Measurements from ENCODE around the gene ZNF561. TPM values are rescaled to one million over a fixed set of nuclear protein-coding genes. Genes with fewer than 3 reads are reported as not detected.

Gene ZNF561
- total and polyA plus RNA-seq, 2 donors (not counting 3 experiments of a cell fraction or from before 2014, with no cell fraction given): 22.8 to 44.9 TPM

DNA sequence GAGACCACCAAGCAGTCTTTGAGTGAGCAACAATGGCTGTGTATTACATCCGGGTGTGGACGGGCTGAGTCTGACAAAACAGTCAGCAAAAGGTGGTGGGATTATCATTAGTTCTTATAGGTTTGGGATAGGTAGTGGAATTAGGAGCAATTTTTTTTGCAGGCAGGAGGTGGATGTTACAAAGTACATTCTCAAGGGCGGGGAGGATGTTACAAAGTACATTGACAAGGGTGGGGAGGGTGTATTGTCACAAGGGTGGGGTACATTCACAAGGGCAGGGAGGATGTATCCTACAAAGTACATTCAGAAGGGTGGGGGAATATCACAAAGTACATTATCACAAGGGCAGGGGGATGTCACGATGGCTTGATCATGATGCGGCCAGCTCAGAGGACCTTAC, 15.0 kb upstream of the ZNF561 start:
- FAIRE-seq: no peak

More for the DNA sequence above, 15.0 kb upstream of the ZNF561 start:
- H3K79me2 ChIP-seq (ENCODE audit: control insufficient read depth, insufficient read depth, low read length): no peaks in the 10 kb centered on the region
- no peaks in the 10 kb centered on the region for H3K9me3 ChIP-seq (replicated peaks; ENCODE audit: control insufficient read depth, insufficient read depth, low read length)
- no peaks in the 10 kb centered on the region for H3K9me1 ChIP-seq (replicated peaks; ENCODE audit: control insufficient read depth, extremely low read depth, insufficient read depth, low read length)
- no TSS peak for BruUV-seq (replicated peaks)
- CTCF ChIA-PET: no interaction called here
- dilution Hi-C loops (cut with MboI; ENCODE audit: extremely low pct_ligation_motif_present, low sequenced_read_pairs): no loop called here
- no peaks in the 10 kb centered on the region for H3K4me1 ChIP-seq (ENCODE audit: control insufficient read depth, extremely low read depth, insufficient read depth, low read length)
- TF ChIP-seq GATA2 (IDR thresholded peaks at IDR 0.05; ENCODE audit: insufficient read depth, insufficient read length, low read depth, low read length) (no peak), POLR2AphosphoS5 (IDR thresholded peaks at IDR 0.05; ENCODE audit: insufficient read depth, low read depth, low read length) (no peak), CTCF (IDR thresholded peaks at IDR 0.05; ENCODE audit: extremely low read depth in 1 of 2, insufficient read depth in 1 of 2, low read depth in 1 of 2, low read length in 2 of 2) (no peak), POLR2A (IDR thresholded peaks at IDR 0.05; ENCODE audit: low read depth, low read length) (no peak), FOS (IDR thresholded peaks at IDR 0.05; ENCODE audit: borderline replicate concordance, insufficient read depth, low read length) (no peak), MYC (IDR thresholded peaks at IDR 0.05; ENCODE audit: low read depth, low read length) (no peak), JUN (IDR thresholded peaks at IDR 0.05; ENCODE audit: borderline replicate concordance, insufficient read depth, insufficient read length, low read depth) (no peak), MAX (IDR thresholded peaks at IDR 0.05; ENCODE audit: insufficient read depth, insufficient read length) (no peak), EZH2 (IDR thresholded peaks at IDR 0.05; ENCODE audit: borderline replicate concordance, low read depth, low read length, severe bottlenecking) (no peak)
- no peaks in the 10 kb centered on the region for H3K27me3 ChIP-seq (ENCODE audit: control insufficient read depth in 2 of 2, insufficient read depth in 2 of 2, low read length in 2 of 2)
- H3K9ac ChIP-seq (replicated peaks; ENCODE audit: extremely low read depth, insufficient read depth, low read length): no peak overlapping the region
- no peak overlapping the region for H2AFZ ChIP-seq (ENCODE audit: low read depth, low read length)
- no peaks in the 10 kb centered on the region for H3K36me3 ChIP-seq (ENCODE audit: control insufficient read depth in 2 of 2, extremely low read depth in 1 of 2, insufficient read depth in 2 of 2, low read length in 2 of 2)
- no peak overlapping the region for H3K4me2 ChIP-seq (ENCODE audit: insufficient read depth, low read length)
- no peak for DNase-seq (ENCODE audit: low read depth, low spot score)
- POLR2A ChIA-PET: no interaction called here
- H3K27ac ChIP-seq (ENCODE audit: insufficient read depth, low read depth, low read length): no peak overlapping the region
- intact Hi-C loops (cut with micrococcal nuclease): no loop called here
- no peak overlapping the region for H3K4me3 ChIP-seq (replicated peaks in 1 of 3; ENCODE audit: insufficient read depth in 1 of 3, low read depth in 1 of 3, low read length in 3 of 3)
- no peaks in the 10 kb centered on the region for H4K20me1 ChIP-seq (replicated peaks; ENCODE audit: control insufficient read depth, extremely low read depth, insufficient read depth, low read length)

Data from endothelial cell of umbilical vein (primary cell).